Measurements from ENCODE around the gene GOLPH3L. TPM values are rescaled to one million over a fixed set of nuclear protein-coding genes. Genes with fewer than 3 reads are reported as not detected.
"Not testable (repeated sequence)": the region's sequence is repeated elsewhere in the genome, so short reads cannot be mapped to it uniquely, and the experiment has no call there.

Gene GOLPH3L
- total RNA-seq, 1 donor from 2014 or later, result 20.5 TPM

GRCh38 chr1:150649441-150650075 is 47.4 kb downstream of the GOLPH3L start:
- no peak for DNase-seq (ENCODE audit: low spot score)
- H3K4me1 Mint-ChIP-seq (ENCODE audit: low read depth), result no peaks in the 10 kb centered on the region
- H3K9me3 Mint-ChIP-seq, result no peaks in the 10 kb centered on the region
- no peaks in the 10 kb centered on the region for H3K27me3 Mint-ChIP-seq (ENCODE audit: insufficient read depth)
- intact Hi-C loops (cut with micrococcal nuclease), result no loop called here
- no peak overlapping the region for H3K27ac Mint-ChIP-seq
- no peak overlapping the region for H3K4me3 Mint-ChIP-seq
- H3K36me3 Mint-ChIP-seq (ENCODE audit: low read depth), result peaks cover 16% of the 10 kb centered on the region

- no peaks in the 10 kb centered on the region for H3K4me1 Mint-ChIP-seq (ENCODE audit: low read depth)
- peaks cover 1% of the 10 kb centered on the region for H3K36me3 Mint-ChIP-seq (ENCODE audit: low read depth)
- no peak overlapping the region for H3K4me3 Mint-ChIP-seq
- intact Hi-C loops (cut with micrococcal nuclease), result no loop called here
- DNase-seq (ENCODE audit: low spot score), result no peak
- H3K27me3 Mint-ChIP-seq (ENCODE audit: insufficient read depth), result no peaks in the 10 kb centered on the region
- no peaks in the 10 kb centered on the region for H3K9me3 Mint-ChIP-seq
- H3K27ac Mint-ChIP-seq, result no peak overlapping the region
Measured at GRCh38 chr1:150642296-150642695, 54.7 kb downstream of the GOLPH3L start.

GRCh38 chr1:150641126-150641815 is 55.7 kb downstream of the GOLPH3L start:
- H3K9me3 Mint-ChIP-seq; H3K27me3 Mint-ChIP-seq (ENCODE audit: insufficient read depth); H3K27ac Mint-ChIP-seq; DNase-seq (ENCODE audit: low spot score); H3K4me1 Mint-ChIP-seq (ENCODE audit: low read depth); H3K36me3 Mint-ChIP-seq (ENCODE audit: low read depth); intact Hi-C loops (cut with micrococcal nuclease); H3K4me3 Mint-ChIP-seq: not testable (repeated sequence)

- H3K27me3 Mint-ChIP-seq (ENCODE audit: insufficient read depth); H3K9me3 Mint-ChIP-seq: not testable (repeated sequence)
Measured at GRCh38 chr1:150638430-150638829, 58.5 kb downstream of the GOLPH3L start.

GRCh38 chr1:150634839-150635622 is 61.9 kb downstream of the GOLPH3L start:
- H3K4me1 Mint-ChIP-seq (ENCODE audit: low read depth); H3K36me3 Mint-ChIP-seq (ENCODE audit: low read depth); H3K27me3 Mint-ChIP-seq (ENCODE audit: insufficient read depth); H3K9me3 Mint-ChIP-seq; H3K27ac Mint-ChIP-seq; H3K4me3 Mint-ChIP-seq; intact Hi-C loops (cut with micrococcal nuclease); DNase-seq (ENCODE audit: low spot score): not testable (repeated sequence)

More at GRCh38 chr1:150638430-150638829, 58.5 kb downstream of the GOLPH3L start:
- H3K36me3 Mint-ChIP-seq (ENCODE audit: low read depth); H3K27ac Mint-ChIP-seq; intact Hi-C loops (cut with micrococcal nuclease); H3K4me1 Mint-ChIP-seq (ENCODE audit: low read depth); H3K4me3 Mint-ChIP-seq; DNase-seq (ENCODE audit: low spot score): not testable (repeated sequence)

- Mint-ChIP-seq H3K4me1 (ENCODE audit: low read depth) (peaks cover 43% of the 10 kb centered on the region), H3K4me3 (no peak within 1 kb of the TSS), H3K27ac (no peak within 1 kb of the TSS), H3K27me3 (ENCODE audit: insufficient read depth) (peaks cover 1% of the 10 kb centered on the region), H3K9me3 (no peaks in the 10 kb centered on the region), H3K36me3 (ENCODE audit: low read depth) (peaks cover 32% of the 10 kb centered on the region)
- DNase-seq (ENCODE audit: low spot score), result peak; percentile 94
- intact Hi-C loops (cut with micrococcal nuclease), result loop anchor here (1.0 to 5.0 kb wide), 13 partner anchors 18 to 527 kb away; partner anchors contain the start of genes CDC42SE1, CTSS, GOLPH3L and MCL1
Measured at GRCh38 chr1:150629115-150629928, 67.6 kb downstream of the GOLPH3L start, which contains the start of gene ENSA. ENSA (minus strand) TSS chr1:150629612; CDS start chr1:150629470, 142 bp downstream.

- Mint-ChIP-seq H3K4me1 (ENCODE audit: low read depth) (peaks cover 49% of the 10 kb centered on the region), H3K9me3 (no peaks in the 10 kb centered on the region), H3K4me3 (no peak overlapping the region), H3K27me3 (ENCODE audit: insufficient read depth) (peaks cover 1% of the 10 kb centered on the region), H3K36me3 (ENCODE audit: low read depth) (peaks cover 37% of the 10 kb centered on the region), H3K27ac (no peak overlapping the region)
- DNase-seq (ENCODE audit: low spot score), result no peak
- intact Hi-C loops (cut with micrococcal nuclease), result loop anchor here (1.0 to 5.0 kb wide), 13 partner anchors 17 to 528 kb away; partner anchors contain the start of genes CDC42SE1, CTSS, GOLPH3L and MCL1
Measured at GRCh38 chr1:150628766-150629114, 68.2 kb downstream of the GOLPH3L start.

- Mint-ChIP-seq H3K27ac (no peak overlapping the region), H3K9me3 (no peaks in the 10 kb centered on the region), H3K27me3 (ENCODE audit: insufficient read depth) (peaks cover 1% of the 10 kb centered on the region), H3K4me3 (no peak overlapping the region), H3K36me3 (ENCODE audit: low read depth) (peaks cover 44% of the 10 kb centered on the region), H3K4me1 (ENCODE audit: low read depth) (peaks cover 57% of the 10 kb centered on the region)
- no peak for DNase-seq (ENCODE audit: low spot score)
- intact Hi-C loops (cut with micrococcal nuclease), result loop anchor here (2.0 to 5.0 kb wide), 6 partner anchors 141 to 529 kb away; partner anchors contain the start of genes CDC42SE1, RPRD2, TARS2 and TNFAIP8L2
Measured at GRCh38 chr1:150627826-150628410, 69.0 kb downstream of the GOLPH3L start.

- Mint-ChIP-seq H3K36me3 (ENCODE audit: low read depth) (peaks cover 51% of the 10 kb centered on the region), H3K27ac (peak overlapping the region; percentile 74), H3K27me3 (ENCODE audit: insufficient read depth) (no peaks in the 10 kb centered on the region), H3K9me3 (no peaks in the 10 kb centered on the region), H3K4me1 (ENCODE audit: low read depth) (peaks cover 72% of the 10 kb centered on the region), H3K4me3 (peak overlapping the region; percentile 48)
- intact Hi-C loops (cut with micrococcal nuclease), result loop anchor here (5.0 kb wide), 4 partner anchors 139 to 431 kb away; partner anchors contain the start of genes CDC42SE1, RPRD2 and TARS2
- DNase-seq (ENCODE audit: low spot score), result no peak
Measured at GRCh38 chr1:150626150-150626549, 70.8 kb downstream of the GOLPH3L start.

- H3K9me3 Mint-ChIP-seq; DNase-seq (ENCODE audit: low spot score); H3K27me3 Mint-ChIP-seq (ENCODE audit: insufficient read depth): not testable (repeated sequence)
- H3K36me3 Mint-ChIP-seq (ENCODE audit: low read depth), result peaks cover 59% of the 10 kb centered on the region
- peak overlapping the region; percentile 57 for H3K4me3 Mint-ChIP-seq
- H3K4me1 Mint-ChIP-seq (ENCODE audit: low read depth), result peaks cover 79% of the 10 kb centered on the region
- intact Hi-C loops (cut with micrococcal nuclease), result loop anchor here (1.0 kb wide), 1 partner anchor 11 kb away; no protein-coding TSS in a partner anchor
- H3K27ac Mint-ChIP-seq, result peak overlapping the region; percentile 83
Measured at GRCh38 chr1:150624546-150624945, 72.4 kb downstream of the GOLPH3L start.

GRCh38 chr1:150624134-150624533 is 72.8 kb downstream of the GOLPH3L start:
- DNase-seq (ENCODE audit: low spot score); H3K9me3 Mint-ChIP-seq; H3K4me3 Mint-ChIP-seq; H3K27me3 Mint-ChIP-seq (ENCODE audit: insufficient read depth): not testable (repeated sequence)
- peaks cover 63% of the 10 kb centered on the region for H3K36me3 Mint-ChIP-seq (ENCODE audit: low read depth)
- H3K4me1 Mint-ChIP-seq (ENCODE audit: low read depth), result peaks cover 83% of the 10 kb centered on the region
- intact Hi-C loops (cut with micrococcal nuclease), result loop anchor here (1.0 kb wide), 1 partner anchor 11 kb away; no protein-coding TSS in a partner anchor
- peak overlapping the region; percentile 83 for H3K27ac Mint-ChIP-seq
